ENCODE measurements around the gene CCL5. TPM values are rescaled to one million over a fixed set of nuclear protein-coding genes. Genes with fewer than 3 reads are reported as not detected.

Gene CCL5
- not detected in 2 replicates for total RNA-seq
- polyA plus RNA-seq, result not detected in 2 replicates
- not detected in 2 replicates for polyA plus RNA-seq (2011; cell fraction: cytosol; rRNA removed)
- not detected in 2 replicates for polyA plus RNA-seq (2011; cell fraction: nucleus; rRNA removed)
- 0.15 and 0.20 TPM in 2 replicates for polyA plus RNA-seq (2012)
- 0.28 TPM in 1 of 2 replicates, not detected in the other for polyA minus RNA-seq
- polyA minus RNA-seq (2011; cell fraction: cytosol; rRNA and poly(A)+ RNA removed), result not detected
- polyA minus RNA-seq (2011; cell fraction: nucleus; rRNA and poly(A)+ RNA removed), result 0.34 TPM in 1 of 2 replicates, not detected in the other
- Bru-seq, nascent RNA, result percentile 8 among the genes with signal in this experiment
- BruChase-seq, experiment 1, labeled RNA remaining after a 6-hour chase, result not detected
- percentile 9 among the genes with signal in this experiment for BruChase-seq, experiment 2, labeled RNA remaining after a 2-hour chase
- long read RNA-seq, partial matches to known transcripts, result 0 of 1 reads
- long read RNA-seq, other reads (novel, unspliced or antisense), result 0 of 1 reads

DNA sequence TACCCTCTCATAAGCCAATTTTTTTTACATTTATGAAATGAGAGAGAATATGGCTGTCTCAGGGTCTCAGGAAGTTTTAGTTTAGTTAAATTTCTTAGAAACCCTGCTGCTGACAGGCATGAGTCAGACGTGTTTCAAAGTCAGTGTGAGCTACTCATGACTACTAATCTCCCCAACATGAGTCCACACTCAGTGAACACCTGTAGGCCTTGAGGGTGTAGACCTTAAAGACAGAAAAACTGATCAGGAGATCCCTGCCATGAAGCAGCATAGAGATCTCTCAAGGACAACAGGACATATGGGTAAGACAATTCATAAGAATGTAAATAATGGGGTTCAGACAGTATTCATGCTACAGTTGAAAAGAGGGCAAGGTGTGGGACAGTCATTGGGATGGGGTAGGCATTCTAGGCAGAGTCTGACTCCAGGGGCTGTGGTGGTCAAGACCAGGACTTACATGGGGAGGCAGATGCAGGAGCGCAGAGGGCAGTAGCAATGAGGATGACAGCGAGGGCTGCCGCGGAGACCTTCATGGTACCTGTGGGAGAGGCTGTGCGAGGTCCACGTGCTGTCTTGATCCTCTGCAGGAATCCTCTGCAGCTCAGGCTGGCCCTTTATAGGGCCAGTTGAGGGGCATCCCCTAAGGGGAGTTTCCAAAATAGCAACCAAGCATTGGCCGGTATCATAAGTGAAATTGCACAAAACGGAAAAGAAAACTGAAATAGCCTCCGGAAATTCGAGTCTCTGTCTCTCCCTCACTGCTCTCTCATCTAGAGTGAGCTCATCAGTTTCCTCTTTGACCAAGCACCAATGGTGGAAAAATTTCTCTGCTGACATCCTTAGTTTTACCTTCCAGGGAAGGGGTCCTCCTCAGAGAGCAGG lies at the start of gene CCL5:
CCL5 (minus strand) TSS at position 588 of the 882 bp plus-strand sequence.
- FAIRE-seq (no peak), DNase-seq (ENCODE audit: low read depth, low spot score) (no peak)
- no peak within 1 kb of the TSS for H3K4me2 ChIP-seq (ENCODE audit: insufficient read depth, low read length)
- peak within 1 kb of the TSS; percentile 35 for H2AFZ ChIP-seq (ENCODE audit: low read depth, low read length)
- H3K27me3 ChIP-seq (ENCODE audit: control insufficient read depth in 2 of 2, insufficient read depth in 2 of 2, low read length in 2 of 2), result no peaks in the 10 kb centered on the region
- dilution Hi-C loops (cut with MboI; ENCODE audit: extremely low pct_ligation_motif_present, low sequenced_read_pairs), result no loop called here
- H3K4me1 ChIP-seq (ENCODE audit: control insufficient read depth, extremely low read depth, insufficient read depth, low read length), result peaks cover 26% of the 10 kb centered on the region
- no peaks in the 10 kb centered on the region for H3K9me1 ChIP-seq (replicated peaks; ENCODE audit: control insufficient read depth, extremely low read depth, insufficient read depth, low read length)
- no peak within 1 kb of the TSS for H3K27ac ChIP-seq (ENCODE audit: insufficient read depth, low read depth, low read length)
- BruUV-seq (replicated peaks), result no TSS peak
- H3K4me3 ChIP-seq (replicated peaks in 1 of 3; ENCODE audit: insufficient read depth in 1 of 3, low read depth in 1 of 3, low read length in 3 of 3), result no peak within 1 kb of the TSS
- H3K36me3 ChIP-seq (ENCODE audit: control insufficient read depth in 2 of 2, extremely low read depth in 1 of 2, insufficient read depth in 2 of 2, low read length in 2 of 2), result no peaks in the 10 kb centered on the region
- no peaks in the 10 kb centered on the region for H4K20me1 ChIP-seq (replicated peaks; ENCODE audit: control insufficient read depth, extremely low read depth, insufficient read depth, low read length)
- ChIA-PET POLR2A (no interaction called here), CTCF (no interaction called here)
- H3K79me2 ChIP-seq (ENCODE audit: control insufficient read depth, insufficient read depth, low read length), result no peaks in the 10 kb centered on the region
- H3K9ac ChIP-seq (replicated peaks; ENCODE audit: extremely low read depth, insufficient read depth, low read length), result no peak within 1 kb of the TSS
- H3K9me3 ChIP-seq (replicated peaks; ENCODE audit: control insufficient read depth, insufficient read depth, low read length), result no peaks in the 10 kb centered on the region
- intact Hi-C loops (cut with micrococcal nuclease), result no loop called here
- no peak for TF ChIP-seq MAX (IDR thresholded peaks at IDR 0.05; ENCODE audit: insufficient read depth, insufficient read length)

- Histone ChIP-seq H3K4me1 (ENCODE audit: control insufficient read depth, extremely low read depth, insufficient read depth, low read length) (no peaks in the 10 kb centered on the region), H3K9ac (replicated peaks; ENCODE audit: extremely low read depth, insufficient read depth, low read length) (no peak overlapping the region), H3K4me3 (replicated peaks in 1 of 3; ENCODE audit: insufficient read depth in 1 of 3, low read depth in 1 of 3, low read length in 3 of 3) (no peak overlapping the region), H3K27me3 (ENCODE audit: control insufficient read depth in 2 of 2, insufficient read depth in 2 of 2, low read length in 2 of 2) (no peaks in the 10 kb centered on the region), H3K79me2 (ENCODE audit: control insufficient read depth, insufficient read depth, low read length) (no peaks in the 10 kb centered on the region), H3K9me1 (replicated peaks; ENCODE audit: control insufficient read depth, extremely low read depth, insufficient read depth, low read length) (no peaks in the 10 kb centered on the region), H3K27ac (ENCODE audit: insufficient read depth, low read depth, low read length) (no peak overlapping the region), H3K9me3 (replicated peaks; ENCODE audit: control insufficient read depth, insufficient read depth, low read length) (no peaks in the 10 kb centered on the region), H3K36me3 (ENCODE audit: control insufficient read depth in 2 of 2, extremely low read depth in 1 of 2, insufficient read depth in 2 of 2, low read length in 2 of 2) (no peaks in the 10 kb centered on the region), H4K20me1 (replicated peaks; ENCODE audit: control insufficient read depth, extremely low read depth, insufficient read depth, low read length) (no peaks in the 10 kb centered on the region), H2AFZ (ENCODE audit: low read depth, low read length) (no peak overlapping the region), H3K4me2 (ENCODE audit: insufficient read depth, low read length) (no peak overlapping the region)
- ChIA-PET CTCF (interaction anchor here (1.0 kb wide), 1 partner anchor 42 kb away, joined by 4 read pairs; no protein-coding TSS in a partner anchor), POLR2A (no interaction called here)
- no peak for DNase-seq (ENCODE audit: low read depth, low spot score)
- BruUV-seq (replicated peaks), result no TSS peak
- FAIRE-seq, result no peak
- dilution Hi-C loops (cut with MboI; ENCODE audit: extremely low pct_ligation_motif_present, low sequenced_read_pairs) (no loop called here), intact Hi-C loops (cut with micrococcal nuclease) (no loop called here)
- TF ChIP-seq FOS (IDR thresholded peaks at IDR 0.05; ENCODE audit: borderline replicate concordance, insufficient read depth, low read length) (no peak), GATA2 (IDR thresholded peaks at IDR 0.05; ENCODE audit: insufficient read depth, insufficient read length, low read depth, low read length) (no peak)
Measured at GRCh38 chr17:35927714-35928113, 47.6 kb upstream of the CCL5 start.

All from endothelial cell of umbilical vein (primary cell).